ENCODE results near the gene KRT7.
"Not testable (repeated sequence)": the region's sequence is repeated elsewhere in the genome, so short reads cannot be mapped to it uniquely, and the experiment has no call there.

The KRT7 gene

DNA sequence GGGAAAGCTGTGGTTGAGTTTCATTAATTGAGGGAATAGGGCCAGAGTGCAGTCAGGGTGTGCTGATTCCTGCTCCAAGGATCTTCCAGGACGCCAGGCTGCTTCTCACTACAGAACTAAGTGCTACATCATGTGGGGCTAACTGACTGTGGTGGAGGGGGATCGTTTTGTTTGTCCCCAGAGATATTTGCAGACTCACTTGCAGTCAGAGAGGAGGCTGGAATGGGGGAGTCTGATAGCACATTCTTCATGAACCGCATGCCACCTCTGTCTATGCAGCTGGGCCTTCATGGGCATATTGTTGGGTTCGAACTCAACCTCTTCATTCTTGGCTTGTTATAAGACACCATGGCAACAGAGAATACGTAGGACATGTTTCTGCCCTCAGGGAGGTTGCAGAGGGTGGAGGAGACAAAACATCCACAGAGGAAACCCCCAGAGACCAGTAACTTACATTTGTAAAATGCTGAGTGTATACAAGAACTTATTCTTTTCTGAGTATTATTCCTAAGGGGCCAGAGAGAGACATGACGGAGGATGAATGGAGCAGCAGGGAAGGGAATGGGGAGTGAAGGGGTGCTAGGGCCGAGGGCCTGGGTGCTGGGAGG lies 13.0 kb downstream of the KRT7 start:
- peak; percentile 38 for DNase-seq

- DNase-seq, result peak; percentile 14
Measured at GRCh38 chr12:52246720-52247621, 13.9 kb downstream of the KRT7 start.

DNA sequence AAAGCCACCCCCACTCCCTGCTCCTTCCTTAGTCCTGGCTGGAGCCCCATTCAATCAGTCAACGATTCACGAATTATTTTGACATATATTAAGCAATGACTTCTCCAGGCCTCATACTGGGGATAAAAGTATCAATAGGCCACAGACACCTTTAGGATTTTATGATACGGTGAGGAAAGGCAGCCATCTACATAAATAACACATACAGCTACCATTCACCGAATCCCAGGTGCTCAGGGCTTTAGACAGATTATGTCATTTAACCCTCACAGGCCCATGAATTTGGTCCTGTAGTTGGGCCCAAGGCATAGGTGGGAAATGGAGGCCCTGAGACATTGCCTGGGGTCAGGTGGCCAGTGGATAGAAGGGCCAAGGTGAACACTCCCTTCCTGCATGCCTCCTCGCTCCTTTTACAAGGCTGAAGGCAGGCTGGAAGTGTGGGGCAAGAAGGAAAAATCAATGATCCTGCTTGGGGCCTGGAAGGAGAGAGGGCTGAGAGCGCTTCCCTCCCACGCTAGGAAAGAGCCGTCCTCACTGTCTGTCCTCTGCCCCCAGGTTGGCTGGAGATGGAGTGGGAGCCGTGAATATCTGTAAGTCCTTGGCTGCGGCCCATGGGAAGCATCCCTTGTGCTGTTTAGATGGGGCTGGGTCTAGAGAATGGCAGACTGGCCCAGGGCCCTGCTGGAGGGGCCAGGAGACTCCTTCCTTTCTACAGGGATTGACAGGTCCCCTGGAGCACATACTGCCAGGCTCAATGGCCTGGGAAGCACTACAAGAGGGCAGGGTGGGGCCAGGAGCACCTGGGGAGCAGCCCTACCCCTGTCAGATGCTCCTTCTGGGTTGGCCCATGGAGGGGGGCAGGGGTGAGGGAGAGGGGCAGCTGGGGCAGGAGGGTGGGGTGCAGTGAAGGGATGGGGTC lies 14.8 kb downstream of the KRT7 start:
- DNase-seq, result no peak

GRCh38 chr12:52248541-52249461 lies 15.8 kb downstream of the KRT7 start:
- no peak for DNase-seq

DNA sequence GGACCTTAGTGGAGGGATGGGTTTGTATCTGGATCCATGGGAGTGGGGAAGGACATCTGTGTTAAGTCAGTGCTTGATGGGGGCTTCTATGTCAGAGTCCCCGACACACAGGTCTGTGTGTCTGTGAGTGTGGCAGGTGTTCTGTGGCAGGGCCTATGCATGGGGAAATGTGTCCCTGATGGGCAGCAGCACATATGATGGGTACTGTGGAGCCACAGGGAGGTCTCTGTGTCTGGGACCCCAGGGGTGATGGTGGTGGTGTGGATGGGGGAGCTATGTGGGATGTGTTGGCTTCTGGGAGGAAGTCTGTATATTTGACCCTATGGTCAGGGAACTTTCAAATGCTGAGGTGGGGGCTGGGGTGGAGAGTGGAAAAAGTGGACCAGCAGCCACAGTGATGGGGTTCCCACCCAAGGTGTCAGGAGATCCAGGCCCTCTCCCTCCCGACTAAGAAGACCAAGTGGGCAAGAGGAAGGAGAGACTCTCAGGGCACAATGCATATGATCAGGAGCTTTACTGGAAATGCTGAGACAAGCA lies 16.5 kb downstream of the KRT7 start:
- no peak for DNase-seq

- no peak for DNase-seq
Measured at GRCh38 chr12:52250048-52250990, 17.3 kb downstream of the KRT7 start.

DNA sequence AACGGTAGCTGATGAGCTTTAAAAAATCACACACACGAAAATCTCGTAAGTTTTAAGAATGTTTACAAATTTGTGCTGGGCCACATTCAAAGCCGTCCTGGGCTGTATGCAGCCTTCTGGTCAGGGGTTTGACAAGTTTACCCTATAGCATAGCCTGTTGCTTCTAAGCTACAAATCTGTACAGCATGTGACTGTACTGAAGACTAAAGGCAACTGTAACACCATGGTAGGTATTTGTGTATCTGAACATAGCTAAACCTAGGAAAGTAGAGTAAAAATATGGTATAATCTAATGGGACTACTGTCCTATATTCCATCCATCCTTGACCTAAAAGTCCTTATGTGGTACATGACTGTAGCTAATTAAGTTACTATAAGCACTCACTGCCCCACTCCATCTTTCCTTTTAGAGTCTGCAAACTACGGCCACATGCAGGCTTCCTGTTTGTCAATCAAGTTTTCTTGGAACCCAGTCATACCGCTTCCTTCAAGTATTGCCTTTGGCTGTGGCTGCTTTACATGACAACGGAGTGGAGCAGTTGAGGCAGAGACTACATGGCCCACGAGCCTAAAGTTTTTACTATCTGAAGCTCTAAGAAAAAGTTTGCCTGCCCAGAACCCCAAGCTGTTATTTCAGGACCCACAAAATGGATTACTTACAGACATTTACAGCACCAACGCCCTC lies 18.5 kb downstream of the KRT7 start:
- no peak for DNase-seq

DNA sequence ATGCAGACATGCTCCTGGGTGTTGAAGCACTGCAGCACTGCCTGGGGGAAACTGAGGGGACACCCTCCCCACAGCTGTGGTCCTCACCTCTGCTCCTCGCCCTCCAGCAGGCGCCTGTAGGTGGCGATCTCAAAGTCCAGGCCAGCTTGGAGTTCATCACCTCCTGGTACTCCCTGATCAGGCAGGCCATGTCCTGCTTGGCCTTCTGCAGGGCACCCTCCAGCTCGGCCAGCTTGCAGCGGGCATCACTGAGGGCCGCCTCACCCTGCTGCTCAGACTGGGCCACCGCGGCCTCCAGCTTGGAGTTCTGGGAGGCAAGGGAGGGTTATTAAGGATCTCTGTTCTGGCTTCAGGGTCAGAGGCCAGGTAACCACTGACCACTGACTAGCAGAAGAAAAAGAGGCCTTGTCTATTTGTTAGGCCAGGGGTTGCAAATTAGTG lies 19.2 kb downstream of the KRT7 start:
- not testable (repeated sequence) for DNase-seq

- no peak for DNase-seq
Measured at GRCh38 chr12:52252728-52253343, 19.8 kb downstream of the KRT7 start.

DNA sequence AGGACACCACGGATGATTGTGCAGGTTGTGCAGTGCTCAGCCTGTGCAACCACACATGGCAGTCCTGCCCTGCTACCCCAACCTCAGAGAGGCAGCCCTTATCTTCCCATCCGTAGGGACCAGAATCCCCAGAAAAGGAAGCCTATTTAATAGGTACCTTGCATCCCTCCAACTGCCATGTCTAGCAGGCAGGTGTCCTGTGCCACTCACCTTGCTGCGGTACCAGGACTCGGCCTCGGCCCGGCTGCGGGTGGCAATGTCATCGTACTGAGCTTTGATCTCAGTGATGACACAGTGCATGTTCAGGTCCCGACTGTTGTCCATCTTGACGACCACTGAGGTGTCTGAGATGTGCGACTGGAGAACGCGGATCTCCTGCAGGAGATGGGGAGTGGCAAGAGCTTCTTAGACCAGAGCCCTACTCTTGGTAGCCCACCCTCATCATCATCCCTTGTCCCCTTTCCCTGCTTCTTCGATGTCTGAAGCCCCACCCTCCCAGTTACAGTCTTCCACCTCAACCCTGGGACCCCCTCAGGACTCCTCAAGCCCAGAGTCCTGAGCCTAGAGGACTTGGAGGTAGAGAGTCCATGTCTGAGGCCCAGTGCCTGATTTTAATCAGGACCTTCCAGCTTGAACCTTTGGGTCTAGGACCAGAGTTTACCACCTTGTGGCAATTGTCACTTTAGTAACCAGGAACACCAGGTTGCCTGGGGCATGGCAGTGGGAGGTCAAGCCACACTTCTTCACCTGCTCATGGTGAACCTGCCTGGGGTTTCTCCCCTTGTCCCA lies 20.5 kb downstream of the KRT7 start:
- DNase-seq, result no peak

DNA sequence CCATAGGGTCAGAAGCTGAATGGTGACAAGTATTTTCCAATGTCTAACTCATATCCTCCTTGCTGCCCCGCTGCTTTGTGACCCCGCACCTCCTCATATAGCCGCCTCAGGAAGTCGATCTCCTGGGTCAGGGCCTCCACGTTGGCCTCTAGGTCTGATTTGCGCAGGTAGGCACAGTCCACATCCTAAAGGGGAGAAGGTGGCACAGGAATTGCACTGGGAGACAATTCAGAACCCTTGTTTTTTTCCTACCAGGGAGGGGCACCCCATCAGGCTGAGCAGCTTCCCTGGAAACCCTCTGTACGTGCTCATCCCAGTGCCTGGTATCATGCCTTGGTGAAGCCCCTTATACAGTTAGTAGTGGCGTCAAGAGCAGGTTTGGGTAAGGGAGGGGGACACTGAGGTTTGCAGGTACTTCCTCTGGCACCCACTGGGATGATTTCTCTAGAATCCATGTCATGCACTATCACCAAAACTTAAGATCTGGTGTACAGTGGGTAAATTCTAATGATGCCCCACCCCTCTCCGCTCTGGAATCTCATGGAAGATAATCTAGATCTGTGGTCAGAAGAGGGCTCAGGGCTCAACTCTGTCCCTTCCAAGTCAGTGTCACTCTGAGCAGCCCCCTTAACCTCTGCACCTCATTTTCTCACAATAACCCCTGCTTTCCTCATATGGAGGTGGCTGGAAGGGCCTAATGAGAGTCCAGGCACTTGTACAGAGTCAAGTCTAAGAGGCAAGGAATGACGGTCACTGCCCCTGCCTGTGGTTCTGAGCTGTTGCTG lies 21.3 kb downstream of the KRT7 start:
- DNase-seq, result no peak

DNA sequence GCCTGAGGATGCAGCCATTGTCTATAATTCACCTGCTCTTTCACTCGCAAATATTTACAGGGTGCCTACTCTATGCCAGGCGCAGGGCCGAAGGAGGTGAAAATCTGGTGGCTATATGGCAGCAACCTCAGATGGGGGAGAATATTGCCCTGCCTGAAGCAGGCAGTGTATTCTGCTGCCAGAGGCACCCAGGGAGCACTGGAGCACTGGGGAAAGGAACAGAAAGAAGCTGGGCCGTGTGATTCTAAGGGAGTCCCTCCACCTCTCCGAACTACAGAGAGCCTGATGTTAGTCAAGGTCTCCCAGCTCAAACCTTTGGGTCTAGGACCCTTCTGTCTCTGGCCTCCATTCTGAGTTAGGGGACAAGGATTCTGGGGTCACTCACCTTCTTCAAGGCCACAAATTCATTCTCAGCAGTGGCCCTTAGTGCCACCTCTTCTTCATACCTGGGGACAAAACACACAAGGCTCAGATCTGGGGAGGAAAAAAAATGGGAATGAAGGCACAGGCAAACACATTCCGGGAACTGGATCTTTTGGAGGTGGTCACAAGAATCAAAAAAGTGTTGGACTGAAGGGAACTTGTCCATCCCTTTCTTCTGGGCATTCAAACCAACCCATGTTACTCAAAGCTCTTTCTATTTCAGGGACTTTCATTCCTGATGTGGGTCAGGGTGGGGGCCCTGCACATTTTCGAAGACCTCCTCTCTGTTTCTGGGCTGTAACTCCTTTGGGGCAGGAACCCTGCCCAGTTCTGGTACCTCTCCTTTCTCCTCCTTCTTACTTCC lies 22.1 kb downstream of the KRT7 start:
- no peak for DNase-seq

- DNase-seq, result no peak
Measured at GRCh38 chr12:52255926-52256583, 23.0 kb downstream of the KRT7 start.

DNA sequence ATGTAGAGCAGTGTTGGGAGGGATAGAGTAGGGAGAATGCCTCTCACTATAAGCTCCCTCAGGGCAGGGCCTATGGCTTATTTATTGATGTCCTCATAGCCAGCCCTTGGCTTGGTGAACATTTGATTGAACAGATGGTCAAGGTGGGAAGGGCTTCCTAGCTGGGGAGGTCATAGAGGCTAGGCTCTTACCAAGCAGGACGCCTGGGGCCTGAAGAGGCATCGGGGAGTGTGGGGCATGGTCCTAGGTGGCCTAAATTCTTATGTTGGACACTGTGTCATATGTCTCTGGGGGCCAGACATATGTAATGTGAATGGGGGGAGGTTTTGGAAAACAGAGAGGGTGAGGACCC lies 23.5 kb downstream of the KRT7 start:
- no peak for DNase-seq

- DNase-seq, result no peak
Measured at GRCh38 chr12:52257074-52257551, 24.1 kb downstream of the KRT7 start.

DNA sequence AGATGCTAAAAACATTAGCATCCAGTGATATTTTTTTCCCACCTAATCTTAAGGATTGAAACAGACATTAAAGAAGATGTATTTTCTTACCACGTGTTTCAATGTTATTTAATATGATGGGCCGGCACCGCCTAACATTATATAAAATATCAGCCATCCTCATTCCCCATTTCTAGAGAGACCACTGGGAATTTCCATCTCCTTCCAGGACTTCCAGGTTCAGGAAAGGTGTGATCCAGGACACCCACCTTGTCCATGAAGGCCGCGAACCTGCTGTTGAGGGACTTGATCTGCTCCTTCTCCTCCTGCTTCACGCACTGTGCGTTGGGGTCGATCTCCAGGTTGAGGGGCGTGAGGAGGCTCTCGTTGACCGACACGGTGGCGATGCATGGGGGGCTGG lies 24.9 kb downstream of the KRT7 start:
- DNase-seq, result not testable (repeated sequence)

Measured in NCI-H1436 (cell line).